Right lobe of liver (tissue), 4 donors: ENCODE data around the gene TNFRSF4.

Experiments
- POLR2A ChIP-seq: fragments of 450-650 bp; IDR thresholded peaks from one replicate; pipeline ENCODE4 v1.6.1; 2017; ENCODE audit warnings: antibody characterized with exemption, mild to moderate bottlenecking
- TF ChIP-seq, protein P1 (sequence below), 4 donors: fragments of 200-600 bp in 3 of 4; fragments of 450-650 bp in 1 of 4; IDR thresholded peaks; one replicate each; pipeline versions ENCODE4 v1.5.1 to v1.8.0; 2016 to 2022; ENCODE audit warnings: antibody characterized with exemption in 4 of 4, mild to moderate bottlenecking in 2 of 4
- donor health status: DM: no; HTN: no; CAD: no.
- donor health status: DM: no; HTN: no; CAD: no.
- donor health status: DM: no; HTN: yes; CAD: no.

DNA sequence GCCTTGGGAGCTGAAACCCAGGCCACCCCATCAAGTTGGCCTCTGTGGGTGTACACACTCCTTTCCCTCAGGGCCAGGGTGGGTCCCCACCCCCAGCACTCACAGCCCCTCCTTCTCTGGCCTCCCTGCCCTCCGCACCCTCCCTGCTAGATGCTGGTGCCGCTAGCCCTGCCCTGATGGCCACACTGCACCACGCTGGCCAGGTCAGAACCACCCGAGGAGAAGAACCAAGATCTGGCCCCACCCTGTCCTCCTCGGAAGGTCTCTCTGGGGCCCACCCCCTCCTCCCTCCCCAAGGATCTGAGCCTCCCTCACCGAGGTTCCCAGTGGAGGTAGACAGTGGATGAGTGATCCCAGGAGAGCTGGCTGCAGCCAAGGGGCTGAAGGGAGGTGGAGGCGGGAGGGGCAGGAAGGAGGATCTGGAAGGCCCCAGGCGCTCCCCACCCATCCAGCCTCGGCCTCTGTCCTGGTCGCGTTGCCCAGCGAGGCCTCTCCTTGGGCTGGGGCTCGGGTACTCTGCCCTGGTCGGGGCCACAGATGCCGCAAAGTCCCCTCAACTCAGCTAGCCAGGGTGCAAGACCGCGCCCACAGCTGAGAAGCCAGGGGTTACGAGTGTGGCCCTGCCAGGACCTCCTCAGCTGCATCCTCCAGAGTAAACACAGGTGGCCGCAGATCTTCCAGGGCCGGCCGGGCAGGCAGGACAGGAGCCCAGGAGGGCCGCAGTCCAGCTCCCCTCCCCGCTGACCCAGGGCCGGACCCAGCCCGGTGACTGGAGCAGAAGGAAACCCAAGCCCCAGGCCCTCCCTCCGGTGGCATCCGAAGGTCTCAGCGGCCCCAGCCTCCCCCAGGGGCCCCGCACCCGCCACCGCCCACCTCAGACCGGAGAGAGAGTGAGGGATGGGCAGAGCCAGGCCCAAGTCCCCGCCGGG, 23.3 kb upstream of the TNFRSF4 start:
- TF ChIP-seq, protein P1, sequence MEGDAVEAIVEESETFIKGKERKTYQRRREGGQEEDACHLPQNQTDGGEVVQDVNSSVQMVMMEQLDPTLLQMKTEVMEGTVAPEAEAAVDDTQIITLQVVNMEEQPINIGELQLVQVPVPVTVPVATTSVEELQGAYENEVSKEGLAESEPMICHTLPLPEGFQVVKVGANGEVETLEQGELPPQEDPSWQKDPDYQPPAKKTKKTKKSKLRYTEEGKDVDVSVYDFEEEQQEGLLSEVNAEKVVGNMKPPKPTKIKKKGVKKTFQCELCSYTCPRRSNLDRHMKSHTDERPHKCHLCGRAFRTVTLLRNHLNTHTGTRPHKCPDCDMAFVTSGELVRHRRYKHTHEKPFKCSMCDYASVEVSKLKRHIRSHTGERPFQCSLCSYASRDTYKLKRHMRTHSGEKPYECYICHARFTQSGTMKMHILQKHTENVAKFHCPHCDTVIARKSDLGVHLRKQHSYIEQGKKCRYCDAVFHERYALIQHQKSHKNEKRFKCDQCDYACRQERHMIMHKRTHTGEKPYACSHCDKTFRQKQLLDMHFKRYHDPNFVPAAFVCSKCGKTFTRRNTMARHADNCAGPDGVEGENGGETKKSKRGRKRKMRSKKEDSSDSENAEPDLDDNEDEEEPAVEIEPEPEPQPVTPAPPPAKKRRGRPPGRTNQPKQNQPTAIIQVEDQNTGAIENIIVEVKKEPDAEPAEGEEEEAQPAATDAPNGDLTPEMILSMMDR (IDR thresholded peaks at IDR 0.05) = no peak
- no peak for TF ChIP-seq POLR2A
